HG02970 (cell line): ENCODE results near the gene CDH12.
"Not testable (repeated sequence)": the region's sequence is repeated elsewhere in the genome, so short reads cannot be mapped to it uniquely, and the experiment has no call there.

Experiments
- ATAC-seq: cut with Tn5 transposase; IDR thresholded peaks from one replicate; pipeline ENCODE4 v1.9.1; 2021; ENCODE audit warnings: mild to moderate bottlenecking, moderate library complexity, moderate number of reproducible peaks; ENCODE audit not compliant: unreplicated experiment, low FRiP score

The CDH12 gene

DNA sequence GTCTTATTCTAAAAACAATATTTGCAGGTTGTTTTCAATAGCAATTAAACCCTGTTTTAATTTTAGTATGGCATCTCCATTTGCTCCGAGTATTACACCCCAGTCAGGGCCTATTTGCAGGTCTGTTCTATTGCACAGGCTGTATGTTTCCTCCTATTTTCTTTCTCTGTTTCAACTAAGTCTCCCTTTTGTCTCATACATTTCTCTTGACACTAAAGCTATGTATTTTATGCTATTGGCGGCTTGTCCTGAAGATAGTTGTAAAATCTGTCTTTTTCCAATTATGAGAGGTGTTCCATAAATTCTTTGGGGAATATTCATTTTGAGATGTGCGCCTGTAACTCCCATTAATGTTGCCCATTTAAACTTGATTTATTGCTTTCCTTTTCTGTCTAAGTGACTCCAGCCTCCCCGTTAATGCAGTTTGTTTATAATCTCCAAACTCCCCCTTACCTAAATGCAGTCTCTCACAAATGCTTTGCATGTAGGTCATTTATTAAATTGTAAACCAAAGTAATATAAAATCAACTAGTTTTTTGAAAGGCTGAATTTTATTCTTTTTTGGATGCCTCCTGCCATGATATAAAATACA, 262.4 kb downstream of the CDH12 start:
- no peak for ATAC-seq

DNA sequence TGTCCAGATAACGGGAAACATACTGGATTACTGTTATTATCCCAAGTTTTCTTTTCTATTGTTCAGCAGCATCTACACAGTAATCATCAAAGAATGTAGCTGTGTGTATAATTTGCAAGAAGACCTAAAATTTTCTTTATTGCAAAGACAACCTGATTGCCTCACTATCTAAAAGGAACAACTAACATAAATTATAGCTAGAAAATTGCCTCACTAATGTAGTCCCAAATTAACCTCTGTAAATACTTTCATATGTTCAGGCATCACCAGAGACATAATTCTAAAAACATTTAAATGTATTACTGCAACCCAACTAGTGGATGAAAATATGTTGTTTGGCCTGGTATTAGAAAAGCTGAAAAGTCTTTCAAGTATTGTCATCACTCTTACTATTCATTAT, 275.4 kb downstream of the CDH12 start:
- ATAC-seq, result no peak

DNA sequence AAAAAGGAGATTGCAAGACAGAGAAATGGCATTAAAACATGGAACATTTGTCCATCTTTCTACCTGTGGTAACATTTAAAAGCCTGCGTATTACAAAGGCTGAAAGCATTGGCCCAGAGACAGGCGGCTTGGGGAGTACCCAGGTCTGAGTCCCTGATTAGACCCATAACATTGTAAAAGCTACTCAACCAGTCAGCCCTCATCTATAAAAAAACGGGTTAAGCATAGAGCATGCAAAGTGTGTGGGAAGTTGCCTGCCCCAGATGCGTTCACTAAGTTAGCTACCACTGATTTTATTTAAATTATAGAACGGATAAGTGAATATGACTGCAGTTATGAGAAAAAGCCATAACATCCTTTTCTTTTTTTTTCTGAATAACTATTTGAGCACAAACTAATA, 276.1 kb downstream of the CDH12 start:
- no peak for ATAC-seq

DNA sequence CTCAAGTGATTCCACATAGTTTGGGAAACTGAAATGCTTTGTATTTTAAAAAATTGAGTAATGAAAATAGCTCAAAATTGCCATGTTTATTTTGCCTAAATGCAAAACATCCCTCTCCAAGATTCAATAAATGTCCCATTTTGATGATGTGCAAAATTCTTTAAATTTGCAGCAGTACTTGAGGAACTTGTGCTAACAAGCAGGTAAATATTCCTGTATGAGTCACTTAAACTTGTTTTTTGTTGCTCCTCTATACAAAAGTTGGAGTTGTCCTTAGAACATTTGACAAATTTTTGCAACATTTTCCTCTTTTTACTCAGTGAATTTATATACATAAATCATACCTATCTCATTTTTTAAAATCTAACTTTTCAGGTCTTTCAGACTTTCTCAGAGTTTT, 280.2 kb downstream of the CDH12 start:
- no peak for ATAC-seq

DNA sequence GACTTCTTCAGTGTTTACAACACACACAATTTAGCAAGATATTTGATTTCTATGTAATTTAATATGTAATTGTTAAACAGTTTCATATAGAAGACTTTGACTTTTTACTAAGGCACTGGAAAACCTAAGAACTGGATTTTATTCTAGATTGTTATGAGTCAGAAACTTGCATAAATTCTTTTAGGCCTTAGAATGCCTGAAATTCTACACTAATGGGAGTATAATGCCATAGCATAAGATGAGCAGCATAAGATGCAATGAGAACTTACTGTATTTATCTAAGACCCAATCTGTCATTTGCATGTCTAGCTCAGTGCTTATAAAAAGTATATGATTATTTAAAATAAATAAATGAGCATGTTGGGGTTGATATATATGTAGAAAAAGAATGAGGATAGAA, 285.2 kb downstream of the CDH12 start:
- no peak for ATAC-seq

DNA sequence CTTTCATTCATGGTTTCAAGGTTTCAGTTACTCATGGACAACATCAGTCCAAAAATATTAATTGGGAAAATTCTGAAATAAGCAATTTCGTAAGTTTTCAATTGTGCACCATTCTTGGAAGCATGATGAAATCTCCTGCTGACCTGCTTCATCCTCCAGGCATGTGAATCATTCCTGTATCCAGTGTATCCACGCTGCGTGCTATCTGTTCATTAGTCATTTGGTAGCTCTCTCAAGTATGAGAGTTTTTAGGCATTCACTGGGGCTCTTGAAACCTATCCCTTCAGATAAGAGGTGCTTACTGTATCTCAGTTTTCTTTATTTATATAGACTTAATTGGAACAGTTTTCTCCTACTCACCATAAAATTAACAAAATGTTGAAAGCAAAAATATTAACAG, 293.0 kb downstream of the CDH12 start:
- no peak for ATAC-seq

DNA sequence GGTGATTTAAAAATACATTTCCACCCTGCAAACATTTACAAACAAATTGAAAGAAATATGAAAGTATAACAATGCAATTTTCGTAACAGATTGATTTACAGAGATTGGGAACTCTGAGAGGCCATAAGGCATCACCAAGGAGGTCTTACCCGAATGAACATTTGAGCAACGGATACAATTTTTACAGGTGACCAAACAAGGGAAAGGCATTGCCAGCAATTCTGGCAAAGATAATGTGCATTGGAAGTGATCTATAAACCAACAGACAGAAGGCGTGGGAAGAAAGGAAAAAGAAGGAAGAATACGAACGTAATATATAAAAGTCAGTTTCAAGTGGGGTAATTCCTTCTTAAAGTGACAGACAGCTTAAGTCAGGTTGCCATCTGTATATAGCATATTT, 295.9 kb downstream of the CDH12 start:
- ATAC-seq, result no peak

DNA sequence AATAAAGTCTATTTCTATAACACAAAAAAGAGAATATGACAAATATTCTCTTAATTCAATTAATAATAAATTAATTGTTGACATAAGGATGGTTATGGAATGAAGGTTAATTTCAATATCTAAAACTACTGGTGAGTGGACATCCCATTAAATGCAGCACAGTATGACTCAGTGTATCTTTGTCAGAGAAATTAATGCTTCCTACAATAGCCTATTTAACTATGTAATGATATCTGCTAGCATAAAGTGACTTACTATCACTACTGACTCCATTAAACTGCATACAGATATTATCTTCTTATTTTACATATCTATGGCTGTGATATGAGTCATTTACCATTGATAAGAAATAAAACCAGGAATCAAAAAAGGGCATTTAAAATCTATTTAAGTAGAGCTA, 298.7 kb downstream of the CDH12 start:
- no peak for ATAC-seq

DNA sequence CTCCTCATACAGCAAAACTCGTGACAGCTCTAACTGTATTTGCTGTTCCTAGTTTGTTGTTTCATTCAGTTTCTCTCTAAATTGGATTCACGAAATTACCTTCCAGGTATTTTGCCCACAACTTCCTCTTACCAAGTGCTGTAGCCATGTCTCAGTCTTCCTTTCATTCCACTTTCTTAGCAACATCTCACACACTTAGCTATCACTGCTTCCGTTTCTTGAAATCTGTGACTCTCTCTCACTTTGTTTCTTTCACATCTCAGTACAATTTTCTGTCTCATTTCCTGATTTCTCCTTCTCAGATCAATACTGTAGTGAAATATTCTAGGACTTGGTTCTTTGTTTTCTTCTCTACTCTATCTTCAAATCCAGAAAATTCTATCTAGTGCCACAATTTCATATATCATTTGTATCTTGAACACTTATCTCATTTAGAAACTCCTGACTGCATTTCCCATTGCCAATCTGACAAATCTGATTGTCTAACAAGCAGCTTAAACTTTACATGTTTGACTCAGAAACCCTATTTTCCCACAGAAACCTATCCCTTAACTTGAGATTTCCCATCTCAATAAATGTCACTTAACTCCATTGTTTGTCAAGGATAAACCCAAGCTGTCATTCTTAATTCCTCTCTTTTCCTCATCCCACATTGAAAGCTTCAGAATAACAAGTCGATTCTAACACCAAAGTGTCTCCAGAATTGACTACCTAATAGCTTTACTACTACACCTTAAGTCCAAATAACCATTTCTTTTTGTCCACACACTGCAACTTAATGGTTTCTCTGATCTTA, 303.1 kb downstream of the CDH12 start:
- ATAC-seq, result no peak

DNA sequence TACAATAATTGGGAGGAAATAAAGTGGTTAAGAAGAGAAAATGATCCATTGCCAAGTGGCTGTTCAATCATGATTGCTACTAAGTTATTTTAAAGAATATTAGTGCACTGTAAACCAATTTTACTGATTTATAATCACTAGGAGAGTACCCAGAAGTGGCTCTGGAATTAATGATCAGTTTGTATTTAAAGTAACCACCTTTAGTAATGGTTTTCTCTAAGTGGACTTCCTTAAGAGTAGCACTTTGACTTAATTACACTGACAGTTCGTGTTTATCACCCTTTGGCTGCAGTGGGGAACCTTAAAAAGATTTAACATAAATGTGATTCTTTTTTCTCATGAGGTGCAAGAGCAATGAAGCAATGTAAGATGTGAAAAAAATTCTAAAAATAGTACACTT, 310.8 kb downstream of the CDH12 start:
- ATAC-seq, result no peak

DNA sequence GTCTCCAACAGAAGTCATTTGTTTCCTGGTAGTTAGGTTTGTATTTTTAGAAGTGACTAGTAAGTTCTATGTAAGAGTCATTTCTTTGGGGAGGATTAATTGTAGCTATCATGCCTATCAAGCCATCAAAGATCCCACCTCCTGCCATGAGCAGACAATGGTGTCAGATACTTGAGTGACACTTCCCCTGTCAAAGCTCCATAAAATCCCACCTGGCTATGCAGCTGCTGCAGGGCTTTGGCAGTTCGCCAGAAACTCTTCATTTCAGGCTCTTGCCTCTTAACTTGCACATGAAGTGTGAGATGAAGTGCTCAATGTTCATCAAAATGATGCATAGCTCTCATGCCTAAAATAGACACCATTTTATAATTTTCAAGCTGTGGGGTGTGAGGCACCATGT, 312.1 kb downstream of the CDH12 start:
- ATAC-seq, result no peak

DNA sequence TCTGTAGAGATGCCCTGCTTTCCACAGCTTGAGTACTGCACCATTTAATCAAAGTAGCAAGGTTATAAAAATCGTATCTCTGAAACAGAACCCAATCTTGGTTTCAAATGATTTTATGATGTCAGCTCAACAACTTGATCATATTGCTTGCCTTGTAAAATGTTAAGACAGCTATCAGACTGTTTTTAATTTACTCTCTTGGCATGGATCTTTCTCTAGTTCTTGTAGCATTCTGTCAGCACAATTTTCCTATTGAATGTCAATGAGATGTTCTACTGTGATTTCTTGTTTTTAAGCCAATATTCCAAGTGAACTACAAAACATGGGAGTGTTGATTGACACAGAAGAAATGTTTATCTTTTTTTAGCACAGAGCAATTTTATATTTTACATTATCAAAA, 313.4 kb downstream of the CDH12 start:
- ATAC-seq, result no peak

DNA sequence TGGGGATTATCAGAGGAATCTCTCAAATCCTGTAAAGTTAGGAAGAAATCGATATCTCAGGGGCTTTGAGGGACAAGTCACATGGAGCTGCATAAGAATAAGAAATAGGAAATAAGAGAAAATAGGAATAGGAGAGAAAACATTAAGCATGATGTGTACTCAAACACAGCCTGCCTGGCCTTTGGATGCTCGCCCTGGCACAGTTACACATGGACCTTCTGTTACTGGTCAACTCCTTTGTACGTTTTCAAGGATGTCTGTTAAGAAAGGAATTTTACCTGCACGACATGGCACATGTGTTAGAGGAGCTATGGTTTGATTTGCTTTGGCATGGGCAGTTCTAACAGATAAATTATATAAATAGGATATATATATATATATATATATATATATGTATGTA, 321.2 kb downstream of the CDH12 start:
- no peak for ATAC-seq

DNA sequence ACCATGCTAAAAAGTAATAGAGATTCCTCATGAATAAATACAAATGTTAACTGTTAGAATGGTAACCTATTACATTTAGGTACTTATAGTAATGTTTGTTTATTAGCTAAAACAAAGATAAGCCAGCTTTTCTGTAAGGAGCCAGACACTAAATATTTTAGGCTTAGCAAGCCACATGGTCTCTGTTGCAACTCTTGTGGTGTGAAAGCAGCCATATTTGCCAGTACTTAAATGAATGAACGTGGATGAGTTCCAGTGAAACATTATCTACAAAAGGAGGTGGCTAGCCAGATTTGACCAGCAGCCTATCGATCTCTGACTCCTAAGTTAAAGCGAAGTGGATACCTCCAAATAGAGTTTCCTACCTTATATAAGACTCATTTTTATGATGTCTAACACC, 331.6 kb downstream of the CDH12 start:
- no peak for ATAC-seq

DNA sequence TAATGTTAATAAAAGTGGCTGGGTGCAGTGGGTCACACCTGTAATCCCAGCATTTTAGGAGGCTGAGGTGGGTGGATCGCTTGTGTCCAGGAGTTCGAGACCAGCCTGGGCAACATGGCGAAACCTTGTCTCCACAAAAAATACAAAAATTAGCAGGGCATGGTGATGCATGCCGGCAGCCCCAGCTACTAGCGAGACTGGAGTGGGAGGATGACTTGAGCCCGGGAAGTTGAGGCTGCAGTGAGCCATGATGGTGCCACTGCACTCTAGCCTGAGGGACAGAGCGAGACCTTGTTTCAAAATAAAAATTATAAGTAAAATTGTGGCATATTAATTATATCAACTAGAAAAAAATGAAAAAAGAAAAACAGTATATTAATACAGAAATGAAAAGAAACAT, 336.6 kb downstream of the CDH12 start:
- not testable (repeated sequence) for ATAC-seq

DNA sequence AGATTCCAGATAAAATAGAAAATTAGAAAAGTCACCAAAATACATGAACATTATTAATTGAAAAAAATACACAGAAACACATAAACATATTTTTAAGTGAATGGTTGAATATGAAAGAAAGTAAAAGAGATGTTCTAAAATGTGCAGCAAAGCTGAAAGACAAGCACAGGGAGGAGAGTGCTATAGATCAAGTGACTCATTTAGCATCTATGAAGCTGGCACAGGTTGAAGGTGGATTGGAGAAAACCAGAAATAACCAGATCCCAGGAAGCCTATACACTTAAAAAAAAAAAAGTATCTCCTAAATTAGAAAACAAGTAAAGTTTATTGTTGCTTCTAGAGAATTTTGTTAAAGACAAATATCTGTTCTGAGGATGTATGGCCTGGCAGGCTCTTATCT, 338.9 kb downstream of the CDH12 start:
- no peak for ATAC-seq

DNA sequence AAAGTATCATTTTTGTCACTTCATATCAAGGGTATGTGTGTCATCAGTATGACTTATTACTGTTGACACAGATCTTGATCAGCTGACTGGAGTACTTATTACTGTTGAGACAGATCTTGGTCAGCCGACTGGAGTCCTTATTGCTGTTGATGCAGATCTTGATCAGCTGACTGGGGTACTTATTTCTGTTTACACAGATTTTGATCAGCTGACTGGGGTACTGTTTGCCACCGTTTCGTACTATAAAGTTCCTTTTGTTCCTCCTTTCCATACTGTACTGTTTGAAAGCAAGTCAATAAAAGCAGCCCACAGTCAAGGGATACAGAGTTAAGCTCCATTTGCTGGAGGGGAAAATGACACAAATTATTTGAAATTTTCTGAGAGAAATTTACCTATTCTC, 347.3 kb downstream of the CDH12 start:
- ATAC-seq, result no peak

DNA sequence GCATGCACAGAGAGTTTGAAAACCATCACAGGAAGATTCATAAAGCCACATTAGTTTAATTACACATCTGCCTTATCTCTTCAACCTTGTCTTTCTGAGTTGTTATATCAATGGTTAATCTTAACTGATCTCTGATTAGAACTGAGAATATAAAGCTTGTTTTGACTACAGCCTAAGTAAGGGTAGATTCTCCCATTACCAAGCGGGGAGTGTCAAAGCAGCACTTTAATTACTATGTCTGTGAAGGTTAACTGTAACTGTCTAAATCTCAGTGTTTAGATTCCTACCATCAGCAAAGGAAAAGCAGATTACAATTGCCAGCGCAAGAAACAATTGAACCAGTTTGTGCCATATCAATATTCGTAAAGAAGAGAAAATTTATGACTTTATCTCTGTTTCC, 348.7 kb downstream of the CDH12 start:
- no peak for ATAC-seq

DNA sequence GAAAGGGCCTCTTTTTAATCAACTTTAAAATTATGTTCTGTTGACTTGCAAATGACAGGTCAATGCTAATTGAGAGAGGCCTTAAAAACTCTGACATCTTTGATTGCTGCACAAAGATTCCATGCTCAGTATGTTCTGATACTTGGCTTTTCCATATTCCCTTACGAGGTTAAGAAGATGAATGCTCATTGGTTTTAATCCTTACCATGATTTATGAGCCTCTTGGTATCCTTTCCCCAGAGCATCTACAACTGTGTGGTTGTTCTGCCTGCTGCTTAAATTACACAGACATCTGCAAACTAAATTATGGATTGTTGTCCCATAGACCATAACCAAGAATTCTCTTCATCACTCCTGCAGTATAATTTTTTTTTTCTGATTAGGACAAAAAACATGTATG, 352.6 kb downstream of the CDH12 start:
- ATAC-seq, result no peak

DNA sequence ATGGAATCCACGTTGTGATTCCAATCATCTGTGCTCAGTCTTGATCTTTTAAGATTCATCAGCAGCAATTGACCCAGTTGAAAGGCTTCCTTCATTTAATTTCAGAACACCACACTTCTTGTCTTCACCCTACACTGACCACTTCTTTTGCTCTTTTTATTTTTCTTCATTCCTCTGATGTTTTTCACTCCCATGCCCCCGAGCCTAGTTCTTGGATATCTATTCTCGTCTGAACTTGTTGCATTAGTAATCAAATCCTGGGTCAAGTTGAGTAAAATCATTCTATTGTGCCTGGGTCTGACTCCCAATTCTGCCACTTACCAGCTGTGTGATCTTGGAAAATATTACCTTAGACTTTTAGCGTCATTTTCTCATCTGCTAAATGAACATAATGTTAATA, 356.5 kb downstream of the CDH12 start:
- no peak for ATAC-seq

DNA sequence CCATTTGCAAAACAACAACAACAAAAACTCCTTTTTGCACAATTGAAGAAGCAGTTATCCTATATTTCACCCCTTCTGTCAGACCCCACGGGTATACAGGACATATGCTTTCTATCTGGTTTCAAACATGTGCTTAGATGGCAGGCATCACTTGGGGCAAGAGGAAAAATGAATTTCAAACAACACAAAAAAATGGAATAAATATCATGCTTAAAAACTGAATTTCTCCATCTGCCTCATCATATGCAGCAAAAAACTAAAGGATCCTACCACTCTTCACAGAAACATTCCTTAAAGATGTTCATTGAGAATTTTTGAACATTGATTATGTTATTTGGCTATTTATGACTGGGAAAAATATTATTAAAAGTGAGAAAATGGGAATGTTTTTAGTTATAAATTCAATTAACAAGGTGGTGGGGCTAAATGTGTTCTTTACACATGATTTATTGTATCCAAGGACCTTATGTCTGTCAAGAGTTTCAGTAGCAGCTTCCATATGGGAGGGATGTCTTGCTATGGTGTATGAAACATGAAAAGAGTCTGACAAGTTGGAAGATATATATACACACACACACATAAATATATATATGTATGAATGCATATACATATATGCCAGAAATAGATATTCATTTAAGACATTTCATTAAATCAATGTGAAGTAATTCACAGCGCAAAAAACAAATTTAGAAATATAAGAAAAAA, 358.0 kb downstream of the CDH12 start:
- ATAC-seq, result no peak

DNA sequence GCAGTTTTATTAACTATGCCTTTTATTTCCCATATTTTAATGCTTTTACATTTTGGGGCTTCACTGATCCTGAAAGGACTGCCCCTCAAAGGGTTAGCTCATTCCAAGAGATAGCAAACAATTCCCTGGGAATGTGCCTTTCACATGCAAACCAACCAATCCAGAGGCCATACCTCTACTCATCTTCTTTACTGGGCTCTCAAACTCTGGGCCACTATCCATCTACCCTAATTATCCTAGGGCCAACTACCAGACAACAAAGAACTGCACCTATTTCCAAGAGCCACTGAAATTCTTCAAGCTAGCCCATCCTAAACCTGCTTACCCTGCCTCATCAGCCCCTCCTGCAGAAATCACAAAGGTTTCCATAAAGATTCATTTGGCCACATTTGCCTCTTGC, 364.7 kb downstream of the CDH12 start:
- no peak for ATAC-seq
